Measurements from ENCODE around the gene MTHFSD. TPM values are rescaled to one million over a fixed set of nuclear protein-coding genes. Genes with fewer than 3 reads are reported as not detected.

The MTHFSD gene
- polyA plus RNA-seq, 1 donor (not counting 4 experiments of a cell fraction or from before 2014, with no cell fraction given): 14.7 TPM

GRCh38 chr16:86519649-86520316, 35.3 kb downstream of the MTHFSD start:
- Histone ChIP-seq H2AFZ (ENCODE audit: control insufficient read depth, low read length) (peak overlapping the region; percentile 6), H3K27me3 (ENCODE audit: control insufficient read depth, extremely low read depth, insufficient read depth, low read length) (peaks cover 61% of the 10 kb centered on the region)
- FAIRE-seq: no peak

GRCh38 chr16:86519007-86519648, 35.9 kb downstream of the MTHFSD start:
- peaks cover 2% of the 10 kb centered on the region for H4K20me1 ChIP-seq (ENCODE audit: control insufficient read depth, extremely low read depth, insufficient read depth, low read length)
- no peak overlapping the region for H2AFZ ChIP-seq (ENCODE audit: control insufficient read depth, low read length)
- no peak overlapping the region for H3K9ac ChIP-seq (ENCODE audit: control insufficient read depth, extremely low read depth, insufficient read depth, low read length)
- H3K9me3 ChIP-seq (ENCODE audit: control insufficient read depth, low read depth, low read length): no peaks in the 10 kb centered on the region
- no peaks in the 10 kb centered on the region for H3K79me2 ChIP-seq (ENCODE audit: control insufficient read depth, insufficient read depth, low read length)
- no peak for TF ChIP-seq CTCF (optimal IDR thresholded peaks at IDR 0.05 in 1 of 3, IDR thresholded peaks at IDR 0.05 in 1 of 3, conservative IDR thresholded peaks at IDR 0.05 in 1 of 3; ENCODE audit: extremely low read depth in 1 of 3, insufficient read depth in 2 of 3, low read length in 3 of 3)
- no peak for TF ChIP-seq EZH2 (IDR thresholded peaks at IDR 0.05; ENCODE audit: low read length)
- no peaks in the 10 kb centered on the region for H3K36me3 ChIP-seq (ENCODE audit: control insufficient read depth in 2 of 2, extremely low read depth in 1 of 2, insufficient read depth in 2 of 2, low read length in 2 of 2)
- H3K4me1 ChIP-seq (ENCODE audit: control insufficient read depth, extremely low read depth, insufficient read depth, low read length): no peaks in the 10 kb centered on the region
- no peak overlapping the region for H3K4me3 ChIP-seq (ENCODE audit: control insufficient read depth in 2 of 3, extremely low read depth in 1 of 3, insufficient read depth in 2 of 3, low read depth in 1 of 3, low read length in 3 of 3)
- peaks cover 65% of the 10 kb centered on the region for H3K27me3 ChIP-seq (ENCODE audit: control insufficient read depth, extremely low read depth, insufficient read depth, low read length)
- no peak for DNase-seq (ENCODE audit: low read depth, low spot score)
- dilution Hi-C loops (cut with MboI; ENCODE audit: extremely low pct_ligation_motif_present, low sequenced_read_pairs): loop anchor here (10.0 kb wide), 1 partner anchor 444 kb away; no protein-coding TSS in a partner anchor
- H3K4me2 ChIP-seq (ENCODE audit: control insufficient read depth, extremely low read depth, insufficient read depth, low read depth, low read length): no peak overlapping the region
- FAIRE-seq: no peak
- H3K9me1 ChIP-seq (ENCODE audit: control insufficient read depth, extremely low read depth, insufficient read depth, low read length): no peaks in the 10 kb centered on the region
- no peak overlapping the region for H3K27ac ChIP-seq (ENCODE audit: control insufficient read depth, insufficient read depth, low read length)

More at GRCh38 chr16:86519649-86520316, 35.3 kb downstream of the MTHFSD start:
- Histone ChIP-seq H3K9ac (ENCODE audit: control insufficient read depth, extremely low read depth, insufficient read depth, low read length) (no peak overlapping the region), H3K4me2 (ENCODE audit: control insufficient read depth, extremely low read depth, insufficient read depth, low read depth, low read length) (peak overlapping the region; percentile 29), H3K79me2 (ENCODE audit: control insufficient read depth, insufficient read depth, low read length) (no peaks in the 10 kb centered on the region), H3K27ac (ENCODE audit: control insufficient read depth, insufficient read depth, low read length) (no peak overlapping the region), H4K20me1 (ENCODE audit: control insufficient read depth, extremely low read depth, insufficient read depth, low read length) (peaks cover 2% of the 10 kb centered on the region), H3K4me1 (ENCODE audit: control insufficient read depth, extremely low read depth, insufficient read depth, low read length) (no peaks in the 10 kb centered on the region), H3K4me3 (ENCODE audit: control insufficient read depth in 2 of 3, extremely low read depth in 1 of 3, insufficient read depth in 2 of 3, low read depth in 1 of 3, low read length in 3 of 3) (no peak overlapping the region), H3K9me3 (ENCODE audit: control insufficient read depth, low read depth, low read length) (no peaks in the 10 kb centered on the region), H3K9me1 (ENCODE audit: control insufficient read depth, extremely low read depth, insufficient read depth, low read length) (no peaks in the 10 kb centered on the region), H3K36me3 (ENCODE audit: control insufficient read depth in 2 of 2, extremely low read depth in 1 of 2, insufficient read depth in 2 of 2, low read length in 2 of 2) (no peaks in the 10 kb centered on the region)
- dilution Hi-C loops (cut with MboI; ENCODE audit: extremely low pct_ligation_motif_present, low sequenced_read_pairs): loop anchor here (10.0 kb wide), 1 partner anchor 445 kb away; no protein-coding TSS in a partner anchor
- no peak for DNase-seq (ENCODE audit: low read depth, low spot score)
- TF ChIP-seq EZH2 (IDR thresholded peaks at IDR 0.05; ENCODE audit: low read length): peak; percentile 32
- peak; percentile 85 to 91 (median 86) for TF ChIP-seq CTCF (optimal IDR thresholded peaks at IDR 0.05 in 1 of 3, IDR thresholded peaks at IDR 0.05 in 1 of 3, conservative IDR thresholded peaks at IDR 0.05 in 1 of 3; ENCODE audit: extremely low read depth in 1 of 3, insufficient read depth in 2 of 3, low read length in 3 of 3)
